Mesenchymal stem cell (in vitro differentiated cells and primary cell): Measurements from ENCODE around the gene TSPAN9.

ENCODE experiments used
- DNase-seq: peaks from one replicate; pipeline ENCODE4 v3.0.0-alpha.2; 2013
- H2AFZ ChIP-seq: one replicate; pipeline ENCODE4 v1.6.1; 2013; ENCODE audit warnings: low read depth, mild to moderate bottlenecking, control low read depth, inconsistent platforms, low read length, moderate library complexity
- H2AK5ac ChIP-seq: 2 replicates; pipeline ENCODE4 v1.6.1; 2013; ENCODE audit warnings: low read length, moderate library complexity, mild to moderate bottlenecking, inconsistent platforms; ENCODE audit not compliant: severe bottlenecking
- H2BK120ac ChIP-seq: one replicate; pipeline ENCODE4 v1.6.1; 2013; ENCODE audit warnings: low read depth, mild to moderate bottlenecking, inconsistent platforms, low read length, moderate library complexity
- H2BK12ac ChIP-seq, 2 experiments: one replicate each; pipeline ENCODE4 v1.6.1; 2013; ENCODE audit warnings: inconsistent platforms in 2 of 2, low read length in 2 of 2, mild to moderate bottlenecking in 2 of 2, moderate library complexity in 2 of 2, control low read depth in 1 of 2
- H2BK15ac ChIP-seq: one replicate; pipeline ENCODE4 v1.6.1; 2013; ENCODE audit warnings: mild to moderate bottlenecking, low read depth, inconsistent platforms; ENCODE audit not compliant: poor library complexity, severe bottlenecking
- H2BK5ac ChIP-seq: 2 replicates; pipeline ENCODE4 v1.6.1; 2013; ENCODE audit warnings: low read depth, mild to moderate bottlenecking, low read length, control low read depth, inconsistent platforms; ENCODE audit not compliant: poor library complexity, severe bottlenecking
- H3K14ac ChIP-seq, 2 experiments: one replicate each; pipeline ENCODE4 v1.6.1; 2013; ENCODE audit warnings: inconsistent platforms in 2 of 2, low read length in 2 of 2, control low read depth in 1 of 2, mild to moderate bottlenecking in 1 of 2, moderate library complexity in 1 of 2
- H3K18ac ChIP-seq, 2 experiments: one replicate each; pipeline ENCODE4 v1.6.1; 2013; ENCODE audit warnings: inconsistent platforms in 2 of 2, low read length in 2 of 2, control low read depth in 1 of 2, low read depth in 1 of 2, mild to moderate bottlenecking in 1 of 2
- H3K23ac ChIP-seq, 2 experiments: one replicate each; pipeline ENCODE4 v1.6.1; 2013; ENCODE audit warnings: inconsistent platforms in 2 of 2, low read length in 2 of 2, mild to moderate bottlenecking in 2 of 2, moderate library complexity in 2 of 2, control low read depth in 1 of 2
- H3K27ac ChIP-seq: 2 replicates; pipeline ENCODE4 v1.5.1; 2013; ENCODE audit warnings: mild to moderate bottlenecking, moderate library complexity, low read length, control low read depth, inconsistent platforms; ENCODE audit not compliant: poor library complexity, severe bottlenecking
- H3K27me3 ChIP-seq, 2 experiments: 2 replicates each; pipeline versions ENCODE4 v1.6.1 to v1.7.0; 2013; ENCODE audit warnings: low read length in 2 of 2, mild to moderate bottlenecking in 2 of 2, moderate library complexity in 2 of 2, control low read depth in 1 of 2, inconsistent platforms in 1 of 2; ENCODE audit not compliant: control insufficient read depth in 1 of 2, insufficient read depth in 1 of 2
- H3K36me3 ChIP-seq, 2 experiments: 2 replicates each; pipeline versions ENCODE4 v1.6.1 to v1.7.0; 2013; ENCODE audit warnings: low read length in 2 of 2, control low read depth in 1 of 2, inconsistent platforms in 1 of 2, low read depth in 1 of 2, mild to moderate bottlenecking in 1 of 2; ENCODE audit not compliant: insufficient read depth in 2 of 2, control insufficient read depth in 1 of 2
- H3K4ac ChIP-seq, 2 experiments: one replicate each; pipeline ENCODE4 v1.6.1; 2013; ENCODE audit warnings: inconsistent platforms in 2 of 2, low read length in 2 of 2, mild to moderate bottlenecking in 2 of 2, moderate library complexity in 2 of 2, control low read depth in 1 of 2, low read depth in 1 of 2
- H3K4me1 ChIP-seq: 2 replicates; pipeline ENCODE4 v1.6.1; 2013; ENCODE audit warnings: low read depth, low read length, control low read depth; ENCODE audit not compliant: control insufficient read depth, insufficient read depth
- H3K4me2 ChIP-seq: 2 replicates; pipeline ENCODE4 v1.6.1; 2013; ENCODE audit warnings: low read length, mild to moderate bottlenecking, inconsistent platforms; ENCODE audit not compliant: poor library complexity, severe bottlenecking
- H3K4me3 ChIP-seq, 2 experiments: 2 replicates each; pipeline versions ENCODE4 v1.5.1 to v1.7.0; 2013; ENCODE audit warnings: low read length in 2 of 2, mild to moderate bottlenecking in 2 of 2, control low read depth in 1 of 2, low read depth in 1 of 2; ENCODE audit not compliant: insufficient read depth in 1 of 2
- H3K79me1 ChIP-seq: replicated peaks from 2 replicates; pipeline ENCODE4 v1.6.1; 2013; ENCODE audit warnings: mild to moderate bottlenecking, control low read depth, low read length, inconsistent platforms; ENCODE audit not compliant: poor library complexity, severe bottlenecking
- H3K9ac ChIP-seq: 2 replicates; pipeline ENCODE4 v1.7.0; 2013; ENCODE audit warnings: mild to moderate bottlenecking, low read length, moderate library complexity
- H3K9me3 ChIP-seq: 2 replicates; pipeline ENCODE4 v1.7.0; 2013; ENCODE audit warnings: mild to moderate bottlenecking, low read length; ENCODE audit not compliant: control insufficient read depth
- H4K8ac ChIP-seq: one replicate; pipeline ENCODE4 v1.6.1; 2013; ENCODE audit warnings: inconsistent platforms, mild to moderate bottlenecking, low read length, moderate library complexity
- H4K91ac ChIP-seq: one replicate; pipeline ENCODE4 v1.6.1; 2013; ENCODE audit warnings: mild to moderate bottlenecking, low read length, inconsistent platforms
- WGBS: methylation state at CpG from one replicate; pipeline ENCODE4 v1.1.7; 2013; ENCODE audit warnings: mixed read lengths; 5-methylcytosine and 5-hydroxymethylcytosine counted together

Gene TSPAN9

DNA sequence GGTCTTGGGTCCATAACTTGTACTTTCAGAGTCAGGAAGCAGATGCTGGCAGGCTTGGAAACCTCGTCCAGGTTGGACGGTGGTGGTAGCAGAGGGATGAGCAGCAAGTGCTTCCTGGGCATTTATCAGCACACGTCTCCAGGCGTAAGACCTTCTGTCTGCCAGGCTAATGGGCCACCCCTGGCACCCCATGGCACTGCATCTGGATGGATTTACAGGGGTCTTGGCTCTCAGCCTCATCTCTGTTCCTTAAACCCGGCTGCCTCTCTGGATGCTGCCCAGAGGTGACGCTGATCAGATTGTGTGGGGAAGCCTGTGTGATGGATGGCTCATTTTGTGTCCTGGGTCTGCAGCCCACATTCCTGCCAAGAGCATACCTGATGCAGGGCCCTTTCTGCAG, 145.1 kb downstream of the TSPAN9 start:
- Histone ChIP-seq H2AK5ac (no peak overlapping the region), H3K27me3 (no peaks in the 10 kb centered on the region), H3K36me3 (peaks cover 0 to 21% of the 10 kb centered on the region in 2 experiments), H4K8ac (no peak overlapping the region), H2BK5ac (no peak overlapping the region), H3K27ac (no peak overlapping the region), H3K4me2 (no peak overlapping the region), H2AFZ (no peak overlapping the region), H2BK12ac (no peak overlapping the region), H3K9ac (no peak overlapping the region), H3K9me3 (no peaks in the 10 kb centered on the region), H4K91ac (no peak overlapping the region), H3K14ac (no peak overlapping the region), H3K4me1 (peaks cover 42% of the 10 kb centered on the region), H3K23ac (no peak overlapping the region), H3K4me3 (no peak overlapping the region), H2BK120ac (peak overlapping the region; percentile 6), H2BK15ac (peak overlapping the region; percentile 7), H3K79me1 (peaks cover 10% of the 10 kb centered on the region), H3K18ac (peak overlapping the region in 1 of 2 experiments; percentile 25), H3K4ac (peak overlapping the region in 1 of 2 experiments; percentile 37)
- WGBS: 96% methylated on average over 6 of the region's 6 CpGs
- no peak for DNase-seq

DNA sequence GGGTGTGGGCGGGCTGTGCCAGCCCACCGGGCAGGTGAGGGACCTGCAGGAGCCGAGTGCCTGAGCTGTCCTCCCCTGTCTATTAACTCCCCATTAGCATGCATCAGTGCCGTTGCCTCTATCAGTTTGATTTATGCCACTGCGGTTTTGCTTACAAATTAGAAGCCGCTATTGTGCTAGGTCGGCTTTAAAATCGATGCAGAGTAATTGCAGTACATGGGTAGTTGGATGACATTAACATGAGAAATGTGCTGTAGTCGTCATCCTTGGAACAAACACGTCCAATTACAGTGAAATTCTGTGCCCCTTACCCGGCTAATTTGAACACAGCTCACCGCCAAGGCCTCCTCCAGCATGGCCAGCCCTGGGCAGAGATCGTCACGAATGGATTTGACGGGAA, 145.8 kb downstream of the TSPAN9 start:
- Histone ChIP-seq H3K18ac (no peak overlapping the region), H2BK12ac (no peak overlapping the region), H3K9me3 (no peaks in the 10 kb centered on the region), H2BK15ac (no peak overlapping the region), H4K91ac (no peak overlapping the region), H4K8ac (no peak overlapping the region), H3K14ac (no peak overlapping the region), H3K23ac (no peak overlapping the region), H3K79me1 (peaks cover 12% of the 10 kb centered on the region), H3K4ac (no peak overlapping the region), H3K27ac (no peak overlapping the region), H2AFZ (no peak overlapping the region), H3K4me2 (no peak overlapping the region), H3K4me1 (peaks cover 43% of the 10 kb centered on the region), H2AK5ac (no peak overlapping the region), H3K4me3 (no peak overlapping the region), H3K9ac (no peak overlapping the region), H2BK120ac (no peak overlapping the region), H2BK5ac (no peak overlapping the region), H3K36me3 (peaks cover 0 to 21% of the 10 kb centered on the region in 2 experiments), H3K27me3 (no peaks in the 10 kb centered on the region)
- no peak for DNase-seq
- WGBS: 92% methylated on average over 15 of the region's 15 CpGs

GRCh38 chr12:3223601-3224529, 146.7 kb downstream of the TSPAN9 start:
- no peak for DNase-seq
- Histone ChIP-seq H3K27ac (no peak overlapping the region), H4K8ac (peak overlapping the region; percentile 14), H3K4me1 (peaks cover 40% of the 10 kb centered on the region), H3K36me3 (peaks cover 0 to 27% of the 10 kb centered on the region in 2 experiments), H3K4ac (peak overlapping the region; percentile 15 to 48), H3K23ac (no peak overlapping the region), H3K79me1 (peaks cover 17% of the 10 kb centered on the region), H3K18ac (peak overlapping the region in 1 of 2 experiments; percentile 11), H3K27me3 (no peaks in the 10 kb centered on the region), H2AK5ac (peak overlapping the region; percentile 66), H2BK12ac (no peak overlapping the region), H3K14ac (no peak overlapping the region), H4K91ac (peak overlapping the region; percentile 75), H3K9ac (no peak overlapping the region), H3K4me3 (no peak overlapping the region), H3K9me3 (peaks cover 5% of the 10 kb centered on the region), H2BK15ac (peak overlapping the region; percentile 2), H2BK5ac (no peak overlapping the region), H3K4me2 (no peak overlapping the region), H2BK120ac (no peak overlapping the region), H2AFZ (no peak overlapping the region)
- WGBS: 86% methylated on average over 18 of the region's 18 CpGs

GRCh38 chr12:3224530-3224903, 147.3 kb downstream of the TSPAN9 start:
- H2BK15ac ChIP-seq: peak overlapping the region; percentile 2
- H3K23ac ChIP-seq: no peak overlapping the region
- no peak overlapping the region for H3K9ac ChIP-seq
- no peak overlapping the region for H3K4me2 ChIP-seq
- peaks cover 38% of the 10 kb centered on the region for H3K4me1 ChIP-seq
- peaks cover 5% of the 10 kb centered on the region for H3K9me3 ChIP-seq
- peak overlapping the region; percentile 14 for H4K8ac ChIP-seq
- H4K91ac ChIP-seq: peak overlapping the region; percentile 75
- H2BK12ac ChIP-seq: peak overlapping the region in 1 of 2 experiments; percentile 40
- peak overlapping the region; percentile 66 for H2AK5ac ChIP-seq
- no peak overlapping the region for H2BK120ac ChIP-seq
- H3K4ac ChIP-seq: peak overlapping the region; percentile 15 to 48
- no peak for DNase-seq
- H2AFZ ChIP-seq: no peak overlapping the region
- H3K79me1 ChIP-seq: peaks cover 22% of the 10 kb centered on the region
- 92% methylated on average over 19 of the region's 19 CpGs for WGBS
- H3K27ac ChIP-seq: no peak overlapping the region
- H3K14ac ChIP-seq: no peak overlapping the region
- H3K18ac ChIP-seq: peak overlapping the region in 1 of 2 experiments; percentile 11
- H2BK5ac ChIP-seq: no peak overlapping the region
- H3K4me3 ChIP-seq: no peak overlapping the region
- H3K27me3 ChIP-seq: no peaks in the 10 kb centered on the region
- peaks cover 0 to 30% of the 10 kb centered on the region in 2 experiments for H3K36me3 ChIP-seq
